ENCODE data around the gene FLT3.

Gene FLT3

DNA sequence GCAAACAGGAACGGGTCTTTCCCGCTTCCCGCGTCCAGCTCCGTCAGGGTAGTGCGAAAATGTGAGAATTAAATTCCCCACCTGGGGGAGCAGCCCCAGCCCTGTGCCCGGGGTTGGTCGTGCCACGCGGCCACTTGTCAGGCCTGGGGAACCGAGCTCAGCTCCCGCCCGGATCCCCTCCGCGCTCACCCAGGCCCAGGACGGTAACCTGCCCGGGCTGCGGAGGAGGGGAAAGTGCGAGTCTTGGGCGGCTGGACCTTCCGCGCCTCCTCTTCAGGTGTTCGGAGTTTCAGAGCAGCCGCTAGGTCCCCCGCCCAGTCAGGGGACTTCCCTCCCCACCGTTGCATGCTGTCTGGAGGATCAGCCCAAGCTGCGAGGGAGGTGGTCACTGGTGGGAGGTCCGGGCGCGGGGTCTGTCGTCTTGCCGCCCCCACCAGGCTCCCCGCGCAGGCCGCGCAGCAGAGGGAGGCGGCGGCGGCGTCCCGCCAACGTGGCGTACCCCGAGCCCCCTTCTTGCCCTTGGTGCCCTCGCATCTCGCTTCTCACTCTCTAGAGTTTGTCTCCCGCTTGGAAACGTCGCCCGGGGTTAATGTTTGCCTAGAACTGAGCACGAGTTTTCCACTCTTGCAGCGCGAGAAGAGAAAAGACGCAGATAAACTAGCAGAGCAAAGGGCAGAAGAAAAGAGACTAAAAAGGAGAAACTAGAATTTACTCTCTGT is 119.9 kb downstream of the FLT3 start:
- Histone ChIP-seq H3K4me3 (ENCODE audit: low read depth, low read length) (no peak overlapping the region), H3K27me3 (ENCODE audit: insufficient read depth, low read length) (peaks cover 87% of the 10 kb centered on the region), H3K79me2 (ENCODE audit: control insufficient read depth, insufficient read depth, low read length, unreplicated experiment) (no peaks in the 10 kb centered on the region), H3K4me1 (ENCODE audit: control insufficient read depth, insufficient read depth, low read length, unreplicated experiment) (no peaks in the 10 kb centered on the region), H3K36me3 (ENCODE audit: insufficient read depth, low read length) (no peaks in the 10 kb centered on the region), H3K27ac (ENCODE audit: low read depth, low read length) (no peak overlapping the region), H2AFZ (ENCODE audit: low read length, unreplicated experiment) (no peak overlapping the region)

DNA sequence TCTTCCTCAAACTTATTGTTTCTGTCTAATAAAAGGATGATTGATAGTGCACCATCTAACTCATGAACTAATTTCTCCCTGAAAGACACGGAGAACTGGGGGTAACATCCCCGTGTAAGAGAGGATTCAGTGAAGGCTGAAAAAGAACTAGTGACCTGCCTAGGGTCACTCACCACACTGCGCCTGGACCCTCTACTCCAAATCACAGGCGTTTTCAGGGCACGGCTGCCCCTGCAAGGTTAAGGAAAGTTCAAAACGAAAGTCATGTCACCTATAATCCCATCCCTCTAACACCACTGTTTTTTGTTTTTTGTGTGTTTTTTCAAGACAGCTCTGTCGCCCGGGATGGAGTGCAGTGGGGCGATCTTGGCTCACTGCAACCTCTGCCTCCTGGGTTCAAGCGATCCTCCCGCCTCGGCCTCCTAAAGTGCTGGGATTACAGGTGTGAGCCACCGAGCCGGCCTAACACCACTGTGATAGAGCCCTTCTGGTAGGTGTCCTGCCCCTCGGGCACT is 120.6 kb downstream of the FLT3 start:
- Histone ChIP-seq H3K4me3 (ENCODE audit: low read depth, low read length) (no peak overlapping the region), H3K27me3 (ENCODE audit: insufficient read depth, low read length) (peaks cover 91% of the 10 kb centered on the region), H2AFZ (ENCODE audit: low read length, unreplicated experiment) (no peak overlapping the region), H3K4me1 (ENCODE audit: control insufficient read depth, insufficient read depth, low read length, unreplicated experiment) (no peaks in the 10 kb centered on the region), H3K79me2 (ENCODE audit: control insufficient read depth, insufficient read depth, low read length, unreplicated experiment) (no peaks in the 10 kb centered on the region), H3K36me3 (ENCODE audit: insufficient read depth, low read length) (no peaks in the 10 kb centered on the region), H3K27ac (ENCODE audit: low read depth, low read length) (no peak overlapping the region)

DNA sequence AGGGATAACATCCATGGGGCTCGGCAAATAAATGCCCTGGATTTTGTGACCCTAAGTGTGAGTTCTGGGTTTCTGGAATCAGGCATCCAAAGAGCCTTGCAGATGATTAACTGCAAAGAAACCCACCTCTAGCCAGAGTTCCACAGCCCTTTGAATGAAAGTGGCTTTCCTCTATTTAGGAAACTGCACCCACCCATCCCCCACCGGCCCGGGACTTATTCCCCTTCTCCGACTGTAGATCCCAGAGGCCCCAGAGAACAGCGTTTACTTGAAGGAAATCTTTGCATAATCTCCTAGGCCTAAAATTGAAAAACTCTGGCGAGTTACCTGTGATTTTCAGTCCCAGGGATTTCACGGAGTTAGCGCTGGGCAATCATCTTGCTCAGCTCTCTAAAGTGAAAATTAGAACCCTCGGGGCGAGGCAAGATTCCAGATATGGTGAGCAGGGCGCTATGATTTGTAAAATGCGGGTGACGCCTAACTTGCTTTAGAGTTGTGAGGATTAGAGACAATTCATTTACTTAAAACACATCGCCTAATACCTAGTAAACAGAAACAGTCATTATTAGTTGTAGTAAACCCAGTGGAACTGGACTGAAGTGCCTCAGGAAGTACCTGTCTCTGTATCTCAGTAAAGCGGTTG is 121.3 kb downstream of the FLT3 start:
- Histone ChIP-seq H3K79me2 (ENCODE audit: control insufficient read depth, insufficient read depth, low read length, unreplicated experiment) (no peaks in the 10 kb centered on the region), H3K36me3 (ENCODE audit: insufficient read depth, low read length) (no peaks in the 10 kb centered on the region), H3K27me3 (ENCODE audit: insufficient read depth, low read length) (peaks cover 98% of the 10 kb centered on the region), H2AFZ (ENCODE audit: low read length, unreplicated experiment) (no peak overlapping the region), H3K4me1 (ENCODE audit: control insufficient read depth, insufficient read depth, low read length, unreplicated experiment) (no peaks in the 10 kb centered on the region), H3K4me3 (ENCODE audit: low read depth, low read length) (no peak overlapping the region), H3K27ac (ENCODE audit: low read depth, low read length) (no peak overlapping the region)

DNA sequence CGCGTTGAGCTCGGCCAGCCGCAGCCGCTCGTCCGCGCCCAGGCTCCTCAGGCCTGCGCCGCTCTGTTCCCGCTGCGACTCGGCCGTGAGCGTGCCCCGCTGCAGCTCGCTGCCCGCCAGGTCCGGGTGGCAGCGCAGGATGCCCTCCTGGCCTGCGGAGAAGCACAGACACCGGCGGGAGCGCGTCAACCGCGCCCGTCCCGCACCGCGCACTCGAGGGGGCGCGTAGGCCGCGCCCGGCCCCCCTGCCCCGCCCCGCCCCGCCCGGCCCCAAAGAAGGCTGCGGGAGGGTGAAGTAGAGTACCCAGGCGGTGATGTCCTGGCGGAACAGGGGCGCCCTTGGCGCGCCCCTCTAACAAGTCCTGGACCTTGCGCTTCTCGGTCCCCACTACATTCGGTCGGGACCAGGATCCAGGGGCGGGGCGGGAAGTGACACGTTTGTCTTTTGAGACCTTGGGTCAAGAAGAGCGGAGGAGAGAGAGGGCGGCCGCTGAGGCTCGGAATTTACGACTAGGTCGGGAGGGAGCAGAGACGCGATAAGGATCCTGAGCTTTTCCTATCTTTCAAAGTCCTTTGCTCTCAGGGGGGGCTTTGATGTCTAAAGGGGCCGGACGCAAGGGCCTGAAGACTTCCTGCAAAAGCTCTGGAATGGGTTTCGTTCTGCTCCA is 121.9 kb downstream of the FLT3 start:
- no peaks in the 10 kb centered on the region for H3K36me3 ChIP-seq (ENCODE audit: insufficient read depth, low read length)
- no peak overlapping the region for H3K27ac ChIP-seq (ENCODE audit: low read depth, low read length)
- no peaks in the 10 kb centered on the region for H3K79me2 ChIP-seq (ENCODE audit: control insufficient read depth, insufficient read depth, low read length, unreplicated experiment)
- H3K4me3 ChIP-seq (ENCODE audit: low read depth, low read length): no peak overlapping the region
- peaks cover 99% of the 10 kb centered on the region for H3K27me3 ChIP-seq (ENCODE audit: insufficient read depth, low read length)
- no peak overlapping the region for H2AFZ ChIP-seq (ENCODE audit: low read length, unreplicated experiment)
- no peaks in the 10 kb centered on the region for H3K4me1 ChIP-seq (ENCODE audit: control insufficient read depth, insufficient read depth, low read length, unreplicated experiment)

DNA sequence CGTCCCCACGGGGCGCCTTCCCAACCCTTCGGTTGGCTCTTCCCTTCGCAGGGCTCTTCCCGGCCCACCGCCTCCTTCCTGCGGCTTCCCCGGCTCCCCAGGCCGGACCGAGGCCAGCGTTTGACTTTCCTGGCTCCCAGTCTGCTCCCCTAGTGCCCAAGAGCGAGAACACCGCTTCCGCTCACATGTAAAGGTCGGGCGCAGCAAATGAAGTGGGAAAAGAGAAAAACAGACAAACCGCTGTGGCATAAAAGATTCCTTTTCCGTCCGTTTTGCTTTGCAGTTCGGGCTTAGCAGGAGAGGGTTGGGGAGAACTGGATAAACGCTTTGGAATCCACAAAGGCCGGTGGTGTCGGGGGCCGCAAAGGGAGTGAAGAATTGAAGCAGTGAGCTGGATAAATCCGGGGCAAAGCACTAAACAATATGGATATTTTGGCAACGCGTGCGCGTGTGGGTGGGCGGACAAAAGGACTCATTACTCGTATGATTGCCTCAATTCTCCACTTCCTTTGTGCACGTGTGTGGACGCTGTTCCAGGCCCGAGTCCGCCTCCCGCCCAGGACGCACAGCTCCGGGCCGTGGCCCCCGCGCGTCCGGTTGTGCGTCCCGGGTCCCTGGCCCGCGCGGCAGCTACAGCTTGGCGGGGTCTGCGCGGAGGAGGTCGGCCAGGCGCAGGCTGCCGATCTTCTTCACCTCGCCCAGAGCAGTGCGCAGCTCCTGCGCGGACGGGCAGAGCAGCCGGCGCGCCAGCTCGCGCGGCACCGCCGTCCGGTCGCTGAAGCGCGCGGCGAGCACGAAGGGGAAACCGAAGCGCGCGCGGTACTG is 122.7 kb downstream of the FLT3 start:
- no peak overlapping the region for H3K4me3 ChIP-seq (ENCODE audit: low read depth, low read length)
- H3K27me3 ChIP-seq (ENCODE audit: insufficient read depth, low read length): peaks cover 99% of the 10 kb centered on the region
- H3K36me3 ChIP-seq (ENCODE audit: insufficient read depth, low read length): no peaks in the 10 kb centered on the region
- no peaks in the 10 kb centered on the region for H3K79me2 ChIP-seq (ENCODE audit: control insufficient read depth, insufficient read depth, low read length, unreplicated experiment)
- no peak overlapping the region for H3K27ac ChIP-seq (ENCODE audit: low read depth, low read length)
- no peaks in the 10 kb centered on the region for H3K4me1 ChIP-seq (ENCODE audit: control insufficient read depth, insufficient read depth, low read length, unreplicated experiment)
- no peak overlapping the region for H2AFZ ChIP-seq (ENCODE audit: low read length, unreplicated experiment)

DNA sequence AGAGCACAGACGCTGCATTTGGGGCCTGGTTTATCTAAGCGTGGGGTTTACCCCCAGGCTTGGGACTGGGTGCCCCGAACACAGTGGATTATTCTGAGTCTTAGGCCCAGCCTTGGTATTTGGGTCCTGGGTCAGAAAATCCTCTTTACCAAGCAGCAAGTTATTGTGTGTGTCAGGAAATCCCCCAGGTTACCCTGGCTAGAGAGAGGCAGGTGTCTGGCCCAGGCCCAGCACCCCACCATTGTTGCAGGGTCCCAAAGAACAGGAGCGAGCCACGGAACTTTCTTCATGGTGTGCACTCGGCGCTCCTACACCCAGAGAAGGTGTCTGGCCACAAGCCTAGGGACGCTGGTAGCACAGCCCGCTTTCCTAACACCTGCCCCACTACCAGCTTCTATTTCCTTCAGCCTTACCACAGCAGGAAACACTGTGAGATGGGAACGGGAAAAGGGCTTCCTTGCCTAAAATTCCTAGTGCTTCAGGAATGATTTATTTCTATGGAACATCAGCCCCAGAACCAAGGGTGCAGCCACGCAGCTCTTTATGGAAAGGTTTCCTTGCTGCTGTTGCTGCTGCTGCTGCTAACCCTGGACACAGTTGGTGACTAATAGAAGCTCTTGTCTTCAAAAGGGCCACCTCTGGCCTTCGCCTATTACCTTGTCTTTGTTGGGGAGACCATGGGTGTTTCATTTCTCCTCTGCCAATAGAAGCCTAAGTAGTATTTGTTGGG is 123.8 kb downstream of the FLT3 start:
- Histone ChIP-seq H3K4me3 (ENCODE audit: low read depth, low read length) (no peak overlapping the region), H3K4me1 (ENCODE audit: control insufficient read depth, insufficient read depth, low read length, unreplicated experiment) (no peaks in the 10 kb centered on the region), H3K36me3 (ENCODE audit: insufficient read depth, low read length) (no peaks in the 10 kb centered on the region), H2AFZ (ENCODE audit: low read length, unreplicated experiment) (no peak overlapping the region), H3K27ac (ENCODE audit: low read depth, low read length) (no peak overlapping the region), H3K79me2 (ENCODE audit: control insufficient read depth, insufficient read depth, low read length, unreplicated experiment) (no peaks in the 10 kb centered on the region), H3K27me3 (ENCODE audit: insufficient read depth, low read length) (peaks cover 99% of the 10 kb centered on the region)

DNA sequence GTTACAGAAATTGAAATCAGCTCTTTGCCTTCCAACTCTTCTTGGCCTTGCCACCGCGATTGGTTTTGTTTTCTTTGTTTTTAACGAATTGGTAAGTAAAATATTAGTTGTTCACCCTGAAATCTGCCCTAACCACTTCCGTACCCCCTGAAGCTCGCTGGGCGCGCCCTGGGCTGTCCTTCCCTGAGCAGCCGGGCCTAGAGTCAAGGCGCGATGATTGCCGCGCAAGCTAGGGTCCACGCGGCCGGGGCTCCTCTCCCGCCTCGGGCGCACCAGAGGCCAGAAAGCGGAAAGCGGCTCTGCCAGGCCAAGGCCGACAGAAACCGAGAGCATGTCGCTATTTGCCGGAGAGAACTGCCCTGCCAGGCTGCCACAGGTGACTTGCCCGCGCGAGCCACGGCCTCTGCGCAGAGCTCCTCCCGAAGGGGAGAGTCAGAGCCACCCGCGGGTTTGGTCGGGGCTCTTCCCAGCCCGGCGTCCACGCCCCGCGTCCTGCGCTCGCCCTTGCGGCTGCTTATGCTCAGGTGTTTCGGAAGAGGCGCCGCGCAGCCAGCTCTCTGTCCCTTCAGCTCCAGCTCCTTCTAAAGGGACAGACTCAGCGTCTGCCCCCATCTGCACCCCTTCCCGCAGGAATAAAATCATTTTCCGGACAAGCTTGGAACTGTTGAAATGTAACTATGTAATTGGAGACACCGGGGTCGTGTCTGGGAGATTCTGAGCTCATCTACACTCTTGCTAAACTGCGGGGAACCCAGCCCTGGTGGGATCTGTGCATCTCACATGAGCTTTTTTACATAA is 124.6 kb downstream of the FLT3 start:
- Histone ChIP-seq H2AFZ (ENCODE audit: low read length, unreplicated experiment) (no peak overlapping the region), H3K36me3 (ENCODE audit: insufficient read depth, low read length) (no peaks in the 10 kb centered on the region), H3K4me3 (ENCODE audit: low read depth, low read length) (no peak overlapping the region), H3K27me3 (ENCODE audit: insufficient read depth, low read length) (peaks cover 99% of the 10 kb centered on the region), H3K79me2 (ENCODE audit: control insufficient read depth, insufficient read depth, low read length, unreplicated experiment) (no peaks in the 10 kb centered on the region), H3K27ac (ENCODE audit: low read depth, low read length) (no peak overlapping the region), H3K4me1 (ENCODE audit: control insufficient read depth, insufficient read depth, low read length, unreplicated experiment) (no peaks in the 10 kb centered on the region)

DNA sequence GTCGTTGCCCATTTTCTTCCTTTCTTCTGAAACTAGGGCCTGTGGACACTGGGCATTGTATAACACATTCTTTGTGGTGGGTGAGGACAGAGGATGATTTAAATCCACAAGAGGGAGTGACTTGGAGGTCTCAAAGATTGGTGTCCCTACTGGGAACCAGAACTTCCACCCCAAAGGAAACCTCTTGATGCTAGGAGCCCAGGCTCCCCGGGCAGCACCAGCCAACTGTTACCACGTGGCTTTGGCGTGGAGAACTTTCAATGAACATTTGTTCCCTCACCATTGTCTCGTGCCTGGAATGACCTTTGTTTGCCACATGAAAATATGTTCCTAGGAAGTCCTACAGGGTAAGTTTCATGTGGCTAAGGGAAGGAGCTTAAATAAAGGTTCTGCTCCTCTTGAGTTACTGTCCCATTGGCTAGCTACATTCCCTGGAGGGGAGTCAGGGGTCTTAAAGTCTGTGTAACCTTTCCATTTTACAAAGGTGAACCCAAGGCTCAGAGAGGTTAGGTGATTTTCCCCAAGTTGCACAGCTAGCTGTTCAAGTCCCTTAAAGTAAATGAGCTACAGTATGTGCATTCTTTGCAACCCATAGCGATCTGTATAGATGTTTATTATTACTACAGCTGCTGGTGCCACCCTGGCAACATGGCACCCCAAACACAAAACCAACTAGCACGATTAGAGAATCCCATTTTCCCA is 126.3 kb downstream of the FLT3 start:
- Histone ChIP-seq H3K4me3 (ENCODE audit: low read depth, low read length) (no peak overlapping the region), H3K36me3 (ENCODE audit: insufficient read depth, low read length) (no peaks in the 10 kb centered on the region), H3K27me3 (ENCODE audit: insufficient read depth, low read length) (peaks cover 99% of the 10 kb centered on the region), H3K4me1 (ENCODE audit: control insufficient read depth, insufficient read depth, low read length, unreplicated experiment) (no peaks in the 10 kb centered on the region), H3K79me2 (ENCODE audit: control insufficient read depth, insufficient read depth, low read length, unreplicated experiment) (no peaks in the 10 kb centered on the region), H2AFZ (ENCODE audit: low read length, unreplicated experiment) (no peak overlapping the region), H3K27ac (ENCODE audit: low read depth, low read length) (no peak overlapping the region)

DNA sequence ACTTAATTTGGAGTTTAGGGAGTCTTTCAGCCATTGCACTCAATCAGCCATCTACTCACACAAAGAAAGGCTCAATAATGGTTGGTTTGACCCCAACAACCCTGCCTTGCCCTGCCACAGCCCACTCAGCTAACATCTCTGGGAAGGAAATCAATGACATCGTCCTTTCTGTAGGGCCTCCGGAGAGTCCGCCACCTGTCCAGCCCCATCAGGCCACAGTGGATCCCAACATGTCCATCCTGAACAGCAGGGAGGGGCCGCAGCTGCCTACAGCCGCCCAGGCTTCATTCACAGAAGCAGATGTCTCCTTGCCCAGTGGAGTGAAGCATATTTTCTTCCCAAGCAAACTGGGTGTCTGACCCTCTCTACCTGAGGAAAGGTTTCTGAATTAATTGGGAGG is 127.1 kb downstream of the FLT3 start:
- Histone ChIP-seq H3K4me1 (ENCODE audit: control insufficient read depth, insufficient read depth, low read length, unreplicated experiment) (no peaks in the 10 kb centered on the region), H3K79me2 (ENCODE audit: control insufficient read depth, insufficient read depth, low read length, unreplicated experiment) (no peaks in the 10 kb centered on the region), H2AFZ (ENCODE audit: low read length, unreplicated experiment) (no peak overlapping the region), H3K27me3 (ENCODE audit: insufficient read depth, low read length) (peaks cover 99% of the 10 kb centered on the region), H3K36me3 (ENCODE audit: insufficient read depth, low read length) (no peaks in the 10 kb centered on the region), H3K27ac (ENCODE audit: low read depth, low read length) (no peak overlapping the region), H3K4me3 (ENCODE audit: low read depth, low read length) (no peak overlapping the region)
